Gastroesophageal sphincter (tissue), 4 donors: ENCODE results near the gene SOX5. TPM values are rescaled to one million over a fixed set of nuclear protein-coding genes. Genes with fewer than 3 reads are reported as not detected.
"Not testable (repeated sequence)": the region's sequence is repeated elsewhere in the genome, so short reads cannot be mapped to it uniquely, and the experiment has no call there.

Experiments used
- ATAC-seq: fragments of 150-250 bp; one replicate; pipeline ENCODE4 v1.9.1; 2016; ENCODE audit warnings: mild to moderate bottlenecking, moderate library complexity
- H3K27ac ChIP-seq, 4 donors: fragments of 200-600 bp; sonication (generic) in 3 of 4; 1 replicate in 3 of 4; 2 replicates in 1 of 4; pipeline ENCODE4 v1.5.1; 2016 to 2019
- H3K27me3 ChIP-seq: fragments of 200-600 bp; sonication (generic); one replicate; pipeline ENCODE4 v1.5.1; 2019
- H3K36me3 ChIP-seq, 2 donors: fragments of 200-600 bp; sonication (generic); one replicate each; pipeline ENCODE4 v1.5.1; 2019; ENCODE audit warnings: control low read depth in 1 of 2
- H3K4me1 ChIP-seq, 3 donors: fragments of 200-600 bp; sonication (generic); 1 replicate in 2 of 3; 2 replicates in 1 of 3; pipeline ENCODE4 v1.5.1; 2016 to 2019; ENCODE audit warnings: control low read depth in 2 of 3
- H3K4me3 ChIP-seq, 2 donors: fragments of 200-600 bp; sonication (generic); one replicate each; pipeline ENCODE4 v1.5.1; 2019; ENCODE audit warnings: mild to moderate bottlenecking in 1 of 2, moderate library complexity in 1 of 2
- H3K9me3 ChIP-seq, 3 donors: fragments of 200-600 bp; sonication (generic); one replicate each; pipeline ENCODE4 v1.5.1; 2017 to 2019; ENCODE audit warnings: control low read depth in 2 of 3
- CTCF ChIP-seq, 4 experiments: fragments of 200-600 bp in 2 of 4; fragments of 450-650 bp in 2 of 4; sonication (generic) in 1 of 4; IDR thresholded peaks; one replicate each; pipeline ENCODE4 v1.5.1; 2017 to 2019; ENCODE audit warnings: antibody characterized with exemption in 4 of 4, mild to moderate bottlenecking in 2 of 4, moderate library complexity in 2 of 4
- EP300 ChIP-seq: sonication (generic); formaldehyde crosslinking; IDR thresholded peaks from one replicate; pipeline ENCODE4 v1.6.1; 2017; ENCODE audit warnings: antibody characterized with exemption, mild to moderate bottlenecking
- POLR2A ChIP-seq, 2 donors: fragments of 450-650 bp; IDR thresholded peaks; one replicate each; pipeline ENCODE4 v1.6.1; 2017; ENCODE audit warnings: antibody characterized with exemption in 2 of 2, mild to moderate bottlenecking in 2 of 2, moderate library complexity in 1 of 2
- POLR2AphosphoS5 ChIP-seq: sonication (generic); formaldehyde crosslinking; IDR thresholded peaks from one replicate; pipeline ENCODE4 v1.6.1; 2017; ENCODE audit warnings: antibody characterized with exemption
- WGBS, 2 donors: methylation state at CpG; one replicate each; pipeline ENCODE4 v1.1.5; 2018; ENCODE audit warnings: low coverage in 1 of 2; 5-methylcytosine and 5-hydroxymethylcytosine counted together
- total RNA-seq, 4 donors: library from RNA; depleted of rRNA; stranded (reverse); fragments of >200 nt; gene quantifications; one replicate each; pipeline ENCODE4 v1.1.0, GENCODE V29; 2016

The SOX5 gene
- total RNA-seq, 4 donors from 2014 or later, result 4.9 to 69.9 (median 18.1) TPM

DNA sequence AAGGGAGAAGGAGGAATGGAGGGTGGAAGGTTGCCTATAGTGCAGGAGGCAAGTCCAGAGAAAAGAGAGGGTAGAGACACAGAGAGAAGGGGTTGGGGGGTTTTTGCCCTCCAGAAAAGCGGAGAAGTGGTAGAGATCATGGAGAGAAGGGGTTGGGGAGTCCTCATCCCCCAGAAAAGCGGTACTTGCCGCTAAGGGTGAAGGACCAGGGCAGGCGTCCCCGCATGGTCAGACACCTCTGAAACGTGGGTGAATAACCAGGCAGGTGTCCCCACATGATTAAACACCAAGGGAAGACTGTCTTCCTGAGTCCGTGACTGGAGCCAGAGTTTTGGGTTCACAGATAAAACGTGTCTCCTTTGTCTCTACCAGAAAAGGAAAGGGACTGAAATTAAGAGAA lies 439.0 kb downstream of the SOX5 start:
- WGBS, 2 donors, result 95 to 100% methylated on average over 1 to 7 of the region's 8 CpGs
- no peaks in the 10 kb centered on the region for H3K4me1 ChIP-seq
- no peak overlapping the region for H3K4me3 ChIP-seq
- no peak overlapping the region for H3K27ac ChIP-seq
- H3K27me3 ChIP-seq, result no peaks in the 10 kb centered on the region
- no peak for ATAC-seq
- H3K9me3 ChIP-seq, result peaks cover 0 to 14% (median 0%) of the 10 kb centered on the region in 3 donors
- no peak for TF ChIP-seq POLR2AphosphoS5
- TF ChIP-seq CTCF (IDR thresholded peaks at IDR 0.05), result no peak
- no peak for TF ChIP-seq EP300
- TF ChIP-seq POLR2A (IDR thresholded peaks at IDR 0.05), result no peak
- no peaks in the 10 kb centered on the region for H3K36me3 ChIP-seq

- H3K27me3 ChIP-seq, H3K4me3 ChIP-seq, H3K4me1 ChIP-seq, H3K27ac ChIP-seq, ATAC-seq, H3K36me3 ChIP-seq: not testable (repeated sequence)
- peaks cover 0 to 14% (median 0%) of the 10 kb centered on the region in 3 donors for H3K9me3 ChIP-seq
- 47 to 86% methylated on average over 4 to 8 of the region's 8 CpGs for WGBS, 2 donors
Observed at GRCh38 chr12:23509832-23510231, 439.6 kb downstream of the SOX5 start.

- WGBS, 2 donors, result 96 to 100% methylated on average over 3 to 4 of the region's 4 CpGs
- H3K4me1 ChIP-seq, H3K27me3 ChIP-seq, H3K4me3 ChIP-seq, H3K9me3 ChIP-seq, H3K36me3 ChIP-seq, ATAC-seq, H3K27ac ChIP-seq: not testable (repeated sequence)
Observed at GRCh38 chr12:23507785-23508184, 441.7 kb downstream of the SOX5 start.

GRCh38 chr12:23505736-23506135 lies 443.7 kb downstream of the SOX5 start:
- not testable (repeated sequence) for H3K4me1 ChIP-seq, H3K27me3 ChIP-seq, H3K36me3 ChIP-seq, ATAC-seq, H3K9me3 ChIP-seq, H3K27ac ChIP-seq, H3K4me3 ChIP-seq
- 50% methylated on average over 1 of the region's 1 CpG; no CpG with 5 or more reads in 1 of the 2 donors for WGBS, 2 donors

GRCh38 chr12:23504641-23505399 lies 444.6 kb downstream of the SOX5 start:
- Histone ChIP-seq H3K9me3 (no peaks in the 10 kb centered on the region), H3K4me3 (no peak overlapping the region), H3K27me3 (no peaks in the 10 kb centered on the region), H3K27ac (no peak overlapping the region), H3K36me3 (no peaks in the 10 kb centered on the region), H3K4me1 (no peaks in the 10 kb centered on the region)
- TF ChIP-seq POLR2AphosphoS5 (no peak), EP300 (no peak), CTCF (IDR thresholded peaks at IDR 0.05) (no peak), POLR2A (IDR thresholded peaks at IDR 0.05) (no peak)
- WGBS, 2 donors, result 44 to 79% methylated on average over 3 to 4 of the region's 4 CpGs
- ATAC-seq, result no peak

- no peak overlapping the region for H3K27ac ChIP-seq
- no peaks in the 10 kb centered on the region for H3K27me3 ChIP-seq
- 66 to 73% methylated on average over 2 of the region's 2 CpGs for WGBS, 2 donors
- TF ChIP-seq EP300 (no peak), CTCF (IDR thresholded peaks at IDR 0.05) (no peak), POLR2AphosphoS5 (no peak), POLR2A (IDR thresholded peaks at IDR 0.05) (no peak)
- ATAC-seq, result no peak
- H3K4me1 ChIP-seq, result no peaks in the 10 kb centered on the region
- no peaks in the 10 kb centered on the region for H3K36me3 ChIP-seq
- H3K9me3 ChIP-seq, result peaks cover 0 to 4% (median 0%) of the 10 kb centered on the region in 3 donors
- H3K4me3 ChIP-seq, result no peak overlapping the region
Observed at GRCh38 chr12:23504043-23504442, 445.4 kb downstream of the SOX5 start.
